ENCODE measurements around the gene UNC93B1.
"Not testable (repeated sequence)": the region's sequence is repeated elsewhere in the genome, so short reads cannot be mapped to it uniquely, and the experiment has no call there.

DNA sequence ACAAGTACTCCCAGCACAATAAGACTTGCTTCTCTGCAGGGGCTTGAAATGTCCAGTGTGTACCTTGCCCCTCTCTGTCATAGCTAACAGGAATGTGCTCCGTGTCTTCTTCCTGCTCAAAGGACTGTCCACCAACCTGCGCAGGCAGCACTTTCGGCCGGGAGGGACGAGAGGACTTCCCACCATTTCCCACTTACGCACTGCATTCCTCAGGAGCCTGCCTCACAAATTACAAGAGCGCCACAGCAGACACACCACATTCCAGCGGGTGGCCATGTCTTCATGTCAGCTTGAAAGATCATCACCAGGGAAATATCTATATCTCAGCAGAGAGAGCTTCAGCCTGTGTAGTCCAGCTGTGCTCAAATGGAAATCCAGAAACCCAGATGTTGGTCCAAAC is 53.2 kb downstream of the UNC93B1 start:
- TF ChIP-seq CTCF (optimal IDR thresholded peaks at IDR 0.05 in 1 of 3, IDR thresholded peaks at IDR 0.05 in 1 of 3, conservative IDR thresholded peaks at IDR 0.05 in 1 of 3; ENCODE audit: extremely low read depth in 1 of 3, insufficient read depth in 2 of 3, low read length in 3 of 3); EZH2 (IDR thresholded peaks at IDR 0.05; ENCODE audit: low read length): not testable (repeated sequence)

All from keratinocyte (primary cell).